Endothelial cell of umbilical vein (primary cell): ENCODE results near the gene ITSN1. TPM values are rescaled to one million over a fixed set of nuclear protein-coding genes. Genes with fewer than 3 reads are reported as not detected.

ENCODE experiments used
- BruUV-seq: library from RNA; stranded (reverse); fragments of 400-500 nt; replicated peaks from 2 replicates; lab custom pipeline; 2021; lab: Mats Ljungman, UMichigan
- CTCF ChIA-PET: fragments of 300-600, 350-600 bp; sonication (Branson Sonifier 250); formaldehyde crosslinking; loops from one replicate; lab custom pipeline; 2021; ENCODE audit warnings: antibody characterized with exemption, inconsistent platforms; lab: Charles Lee
- POLR2A ChIA-PET: fragments of 300-600, 350-600 bp; sonication (Branson Sonifier 250); formaldehyde crosslinking; loops from one replicate; lab custom pipeline; 2021; ENCODE audit warnings: antibody characterized with exemption, inconsistent platforms; lab: Charles Lee
- DNase-seq: peaks from one replicate; pipeline ENCODE4 v3.0.0-alpha.2; 2011; ENCODE audit warnings: low read depth, low spot score
- FAIRE-seq: peaks from 2 replicates; lab custom pipeline; 2011; peaks lifted over from hg19 to GRCh38; lab: Jason Lieb, UNC
- H2AFZ ChIP-seq: 2 replicates; pipeline ENCODE4 v1.6.0; 2012; ENCODE audit warnings: low read depth, low read length, control low read depth, inconsistent platforms
- H3K27ac ChIP-seq: 2 replicates; pipeline ENCODE4 v1.5.1; 2011; ENCODE audit warnings: low read depth, mild to moderate bottlenecking, control low read depth, low read length, moderate library complexity; ENCODE audit not compliant: insufficient read depth
- H3K27me3 ChIP-seq, 2 experiments: 2 replicates each; pipeline versions ENCODE4 v1.6.0 to v1.6.1; 2011; ENCODE audit warnings: low read length in 2 of 2, mixed read lengths in 1 of 2; ENCODE audit not compliant: control insufficient read depth in 2 of 2, insufficient read depth in 2 of 2
- H3K36me3 ChIP-seq, 2 experiments: 2 replicates in 1 of 2; 3 replicates in 1 of 2; pipeline ENCODE4 v1.5.1; 2011; ENCODE audit warnings: low read length in 2 of 2, mild to moderate bottlenecking in 1 of 2, moderate library complexity in 1 of 2; ENCODE audit not compliant: control insufficient read depth in 2 of 2, insufficient read depth in 2 of 2; ENCODE audit errors: extremely low read depth in 1 of 2
- H3K4me1 ChIP-seq: 3 replicates; pipeline ENCODE4 v1.5.1; 2011; ENCODE audit warnings: mild to moderate bottlenecking, low read length; ENCODE audit not compliant: control insufficient read depth, insufficient read depth; ENCODE audit errors: extremely low read depth
- H3K4me2 ChIP-seq: 2 replicates; pipeline ENCODE4 v1.6.1; 2011; ENCODE audit warnings: low read length, control low read depth, mixed read lengths; ENCODE audit not compliant: insufficient read depth
- H3K4me3 ChIP-seq, 3 experiments: fragments of 200-600 bp in 1 of 3; sonication (generic), shearing (Covaris generic) in 1 of 3; replicated peaks in 1 of 3; 2 replicates each; pipeline ENCODE4 v1.5.1; 2011 to 2016; ENCODE audit warnings: control low read depth in 3 of 3, low read length in 3 of 3, mild to moderate bottlenecking in 2 of 3, inconsistent platforms in 1 of 3, low read depth in 1 of 3, moderate library complexity in 1 of 3; ENCODE audit not compliant: insufficient read depth in 1 of 3
- H3K79me2 ChIP-seq: 2 replicates; pipeline ENCODE4 v1.6.0; 2012; ENCODE audit warnings: low read length, inconsistent platforms; ENCODE audit not compliant: control insufficient read depth, insufficient read depth
- H3K9ac ChIP-seq: replicated peaks from 2 replicates; pipeline ENCODE3; 2011; ENCODE audit warnings: low read length, control low read depth; ENCODE audit not compliant: insufficient read depth; ENCODE audit errors: extremely low read depth
- H3K9me1 ChIP-seq: replicated peaks from 3 replicates; pipeline ENCODE4 v1.6.0; 2011; ENCODE audit warnings: mild to moderate bottlenecking, low read length; ENCODE audit not compliant: control insufficient read depth, insufficient read depth; ENCODE audit errors: extremely low read depth
- H3K9me3 ChIP-seq: replicated peaks from 2 replicates; pipeline ENCODE4 v1.5.1; 2012; ENCODE audit warnings: low read length, inconsistent platforms; ENCODE audit not compliant: control insufficient read depth, insufficient read depth
- H4K20me1 ChIP-seq: replicated peaks from 2 replicates; pipeline ENCODE3; 2011; ENCODE audit warnings: mild to moderate bottlenecking, low read length; ENCODE audit not compliant: control insufficient read depth, insufficient read depth; ENCODE audit errors: extremely low read depth
- EZH2 ChIP-seq: IDR thresholded peaks from 2 replicates; pipeline ENCODE4 v1.6.1; 2012; ENCODE audit warnings: borderline replicate concordance, low read depth, mild to moderate bottlenecking, moderate library complexity, low read length, inconsistent platforms; ENCODE audit not compliant: severe bottlenecking
- FOS ChIP-seq: IDR thresholded peaks from 2 replicates; pipeline ENCODE4 v1.6.1; 2011; ENCODE audit warnings: mild to moderate bottlenecking, low read length, moderate library complexity, borderline replicate concordance; ENCODE audit not compliant: insufficient read depth
- GATA2 ChIP-seq: IDR thresholded peaks from 2 replicates; pipeline ENCODE4 v1.7.0; 2011; ENCODE audit warnings: low read depth, mild to moderate bottlenecking, moderate library complexity, mixed read lengths, low read length; ENCODE audit not compliant: insufficient read length, insufficient read depth
- JUN ChIP-seq: IDR thresholded peaks from 2 replicates; pipeline ENCODE4 v1.6.1; 2011; ENCODE audit warnings: borderline replicate concordance, low read depth; ENCODE audit not compliant: insufficient read length, insufficient read depth
- MAX ChIP-seq: IDR thresholded peaks from 2 replicates; pipeline ENCODE4 v1.6.1; 2011; ENCODE audit not compliant: insufficient read depth, insufficient read length
- MYC ChIP-seq: IDR thresholded peaks from one replicate; pipeline ENCODE4 v1.6.1; 2011; ENCODE audit warnings: mild to moderate bottlenecking, low read depth, low read length
- POLR2A ChIP-seq: IDR thresholded peaks from 2 replicates; pipeline ENCODE4 v1.6.1; 2012; ENCODE audit warnings: low read depth, mild to moderate bottlenecking, control low read depth, low read length
- POLR2AphosphoS5 ChIP-seq: IDR thresholded peaks from 2 replicates; pipeline ENCODE4 v1.6.1; 2012; ENCODE audit warnings: low read depth, mild to moderate bottlenecking, control low read depth, low read length, moderate library complexity; ENCODE audit not compliant: insufficient read depth
- dilution Hi-C: fragments of 300-500 bp; cut with MboI; formaldehyde crosslinking; loops from one replicate; pipeline ENCODE4 v1.15.0; 2019; ENCODE audit warnings: low sequenced_read_pairs; ENCODE audit not compliant: extremely low pct_ligation_motif_present
- intact Hi-C: fragments of 100-400 bp; cut with micrococcal nuclease; formaldehyde crosslinking; loops from one replicate; pipeline ENCODE4 v1.10.0; 2022
- polyA plus RNA-seq, 4 experiments: library from polyadenylated mRNA; depleted of rRNA in 3 of 4; stranded (reverse) in 3 of 4; unstranded in 1 of 4; fragments of >200 nt; gene quantifications; 2 replicates each; pipeline versions ENCODE4 v1.2.1 to v1.2.3, GENCODE V29; 2011 to 2012; ENCODE audit warnings: missing spikeins in 1 of 4
- total RNA-seq: library from RNA; stranded (reverse); gene quantifications from 2 replicates; pipeline ENCODE4 v1.2.3, GENCODE V29; 2021
- TF ChIP-seq, protein P1 (sequence below), 2 donors: IDR thresholded peaks; 1 replicate in 1 of 2; 2 replicates in 1 of 2; pipeline ENCODE4 v1.5.1; 2011; ENCODE audit warnings: low read length in 2 of 2, mild to moderate bottlenecking in 2 of 2, moderate library complexity in 2 of 2, control low read depth in 1 of 2, inconsistent platforms in 1 of 2, low read depth in 1 of 2; ENCODE audit not compliant: insufficient read depth in 1 of 2; ENCODE audit errors: extremely low read depth in 1 of 2

The ITSN1 gene
- total and polyA plus RNA-seq, 2 donors (not counting 3 experiments of a cell fraction or from before 2014, with no cell fraction given): 72.2 to 86.8 TPM

DNA sequence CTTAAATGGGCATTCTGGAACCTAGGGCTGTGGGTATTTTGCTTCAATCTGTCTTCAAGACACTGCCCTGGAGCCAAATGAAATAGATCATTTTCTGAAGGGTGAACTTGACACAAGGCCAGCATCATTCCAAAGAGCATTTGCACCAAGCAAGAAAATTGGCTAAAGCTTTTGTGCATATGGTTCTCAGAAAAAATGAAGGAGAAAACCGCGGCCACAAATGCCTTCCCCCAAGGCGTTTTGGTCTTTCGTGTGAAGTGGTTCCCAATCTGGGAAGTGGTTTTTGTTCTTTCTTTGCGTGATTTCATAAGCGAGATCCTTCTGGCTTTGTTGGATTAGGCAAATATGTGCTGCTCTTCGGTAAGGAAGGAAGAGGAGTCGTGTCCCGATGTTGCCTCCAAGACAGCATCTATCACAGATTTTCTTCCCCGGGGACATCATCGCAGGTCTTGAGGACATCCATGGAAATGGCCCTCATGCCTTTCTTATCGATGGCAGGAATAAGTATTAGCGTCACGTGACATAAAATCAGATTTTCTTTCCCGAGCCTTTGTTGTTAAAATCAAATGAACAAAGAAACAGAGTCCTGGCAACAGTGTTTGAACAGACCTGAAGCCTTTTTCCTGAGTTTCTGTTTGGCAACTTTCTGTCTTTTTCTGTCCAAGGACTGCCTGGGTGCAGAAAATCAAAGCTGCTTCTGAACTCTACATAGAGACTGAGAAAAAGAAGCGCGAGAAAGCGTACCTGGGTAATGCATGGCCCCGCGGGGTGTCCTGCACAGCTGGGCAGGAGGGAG is 242.3 kb downstream of the ITSN1 start:
- no peak overlapping the region for H3K9ac ChIP-seq
- intact Hi-C loops (no loop called here), dilution Hi-C loops (no loop called here)
- TF ChIP-seq MYC: no peak
- TF ChIP-seq POLR2AphosphoS5: no peak
- no peak for TF ChIP-seq JUN
- TF ChIP-seq MAX: no peak
- TF ChIP-seq, protein P1, sequence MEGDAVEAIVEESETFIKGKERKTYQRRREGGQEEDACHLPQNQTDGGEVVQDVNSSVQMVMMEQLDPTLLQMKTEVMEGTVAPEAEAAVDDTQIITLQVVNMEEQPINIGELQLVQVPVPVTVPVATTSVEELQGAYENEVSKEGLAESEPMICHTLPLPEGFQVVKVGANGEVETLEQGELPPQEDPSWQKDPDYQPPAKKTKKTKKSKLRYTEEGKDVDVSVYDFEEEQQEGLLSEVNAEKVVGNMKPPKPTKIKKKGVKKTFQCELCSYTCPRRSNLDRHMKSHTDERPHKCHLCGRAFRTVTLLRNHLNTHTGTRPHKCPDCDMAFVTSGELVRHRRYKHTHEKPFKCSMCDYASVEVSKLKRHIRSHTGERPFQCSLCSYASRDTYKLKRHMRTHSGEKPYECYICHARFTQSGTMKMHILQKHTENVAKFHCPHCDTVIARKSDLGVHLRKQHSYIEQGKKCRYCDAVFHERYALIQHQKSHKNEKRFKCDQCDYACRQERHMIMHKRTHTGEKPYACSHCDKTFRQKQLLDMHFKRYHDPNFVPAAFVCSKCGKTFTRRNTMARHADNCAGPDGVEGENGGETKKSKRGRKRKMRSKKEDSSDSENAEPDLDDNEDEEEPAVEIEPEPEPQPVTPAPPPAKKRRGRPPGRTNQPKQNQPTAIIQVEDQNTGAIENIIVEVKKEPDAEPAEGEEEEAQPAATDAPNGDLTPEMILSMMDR (IDR thresholded peaks at IDR 0.05; ENCODE audit: extremely low read depth in 1 of 2, insufficient read depth in 1 of 2, low read depth in 1 of 2, low read length in 2 of 2): no peak
- TF ChIP-seq EZH2: no peak
- TF ChIP-seq POLR2A: no peak
- no peak for TF ChIP-seq GATA2
- no peak for TF ChIP-seq FOS
- FAIRE-seq (no peak), DNase-seq (no peak)
- no peak overlapping the region for H3K27ac ChIP-seq
- H3K4me1 ChIP-seq: peaks cover 4% of the 10 kb centered on the region
- ChIA-PET CTCF (no interaction called here), POLR2A (no interaction called here)
- no peak overlapping the region for H3K4me3 ChIP-seq
- peaks cover 2 to 7% of the 10 kb centered on the region in 2 experiments for H3K27me3 ChIP-seq
- BruUV-seq: no TSS peak
- H4K20me1 ChIP-seq: no peaks in the 10 kb centered on the region
- H3K79me2 ChIP-seq: no peaks in the 10 kb centered on the region
- H3K36me3 ChIP-seq: no peaks in the 10 kb centered on the region
- no peaks in the 10 kb centered on the region for H3K9me3 ChIP-seq
- H2AFZ ChIP-seq: no peak overlapping the region
- H3K9me1 ChIP-seq: no peaks in the 10 kb centered on the region
- no peak overlapping the region for H3K4me2 ChIP-seq
